Left cardiac atrium (tissue), 4 donors: Measurements from ENCODE around the gene STYXL2. TPM values are rescaled to one million over a fixed set of nuclear protein-coding genes. Genes with fewer than 3 reads are reported as not detected.

Experiments used
- ATAC-seq, 2 donors: fragments of 200-7000 bp; cut with Tn5 transposase; one replicate each; pipeline ENCODE4 v1.9.1; 2020; ENCODE audit warnings: mild to moderate bottlenecking in 2 of 2, moderate library complexity in 2 of 2
- DNase-seq: peaks from one replicate; pipeline ENCODE4 v3.0.0-alpha.2; 2020
- intact Hi-C, 2 donors: fragments of 100-400 bp; cut with DNase I; formaldehyde crosslinking; loops; one replicate each; pipeline versions ENCODE4 v1.14.1 to v1.15.1; 2022 to 2023
- total RNA-seq, 2 donors: library from RNA; stranded (reverse); fragmentation: NEBNext Ultra II Directional; extraction: Animal tissue kit (Norgen Biotek cat#: 25700); gene quantifications; one replicate each; pipeline ENCODE4 v1.2.1, GENCODE V29; 2021
- donor health status: DM: no; HTN: yes; CAD: no.
- donor health status: DM: no; HTN: yes; CAD: no; lungs with severe emphysema.
- donor health status: DM: yes; HTN: yes; CAD: no.
- donor health status: Dilated cardiomyopathy.

Gene STYXL2
- total RNA-seq, 2 donors from 2014 or later = 80.0 to 87.4 TPM

DNA sequence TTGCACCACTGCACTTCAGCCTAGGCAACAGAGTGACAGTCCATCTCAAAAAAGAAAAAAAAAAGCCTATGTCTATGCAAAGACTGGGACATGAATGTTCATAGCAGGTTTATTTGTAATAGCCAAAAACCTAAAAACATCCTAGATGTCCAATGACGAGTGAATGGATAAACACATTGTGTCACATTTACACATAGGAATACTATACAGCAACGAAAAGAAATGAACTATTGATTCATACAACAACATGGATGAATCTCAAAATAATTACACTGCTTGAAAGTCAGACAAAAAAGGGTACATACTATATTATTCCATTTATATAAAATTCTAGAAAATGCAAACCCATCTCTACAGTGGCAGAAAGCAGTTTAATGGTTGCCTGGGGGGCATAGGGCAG lies 7.9 kb downstream of the STYXL2 start:
- ATAC-seq (no peak), DNase-seq (no peak)
- intact Hi-C loops = no loop called here

DNA sequence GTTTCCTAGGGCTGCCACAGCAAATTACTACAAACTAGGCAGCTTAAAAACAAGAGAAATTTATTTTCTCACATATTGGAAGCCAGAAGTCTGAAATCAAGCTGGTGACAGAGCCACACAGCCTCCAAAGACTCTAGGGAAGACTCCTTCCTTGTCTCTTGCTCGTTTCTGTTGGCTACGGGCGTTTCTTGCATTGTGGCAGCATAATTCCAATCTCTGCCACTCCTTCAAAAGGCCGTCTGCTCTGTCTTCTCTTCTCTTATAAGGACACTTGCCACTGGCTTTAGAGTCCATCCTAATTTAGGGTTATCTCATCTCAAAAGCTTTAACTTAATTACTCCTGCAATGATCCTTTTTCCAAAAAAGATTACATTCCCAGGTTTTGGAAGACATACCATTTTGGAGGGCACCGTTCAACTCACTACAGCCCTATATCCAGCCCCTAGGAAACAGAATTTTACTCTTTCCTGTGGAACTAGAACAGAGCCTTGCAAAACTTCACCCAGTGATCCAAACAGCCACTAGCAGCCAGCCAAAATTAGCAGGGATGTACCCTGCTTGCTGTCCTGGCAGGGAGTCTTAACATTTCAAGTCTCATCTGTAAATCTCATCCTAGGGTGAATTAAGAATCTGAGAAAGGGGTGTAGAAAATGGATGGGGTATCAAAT lies 9.2 kb downstream of the STYXL2 start:
- DNase-seq = no peak
- no peak for ATAC-seq
- intact Hi-C loops = no loop called here

DNA sequence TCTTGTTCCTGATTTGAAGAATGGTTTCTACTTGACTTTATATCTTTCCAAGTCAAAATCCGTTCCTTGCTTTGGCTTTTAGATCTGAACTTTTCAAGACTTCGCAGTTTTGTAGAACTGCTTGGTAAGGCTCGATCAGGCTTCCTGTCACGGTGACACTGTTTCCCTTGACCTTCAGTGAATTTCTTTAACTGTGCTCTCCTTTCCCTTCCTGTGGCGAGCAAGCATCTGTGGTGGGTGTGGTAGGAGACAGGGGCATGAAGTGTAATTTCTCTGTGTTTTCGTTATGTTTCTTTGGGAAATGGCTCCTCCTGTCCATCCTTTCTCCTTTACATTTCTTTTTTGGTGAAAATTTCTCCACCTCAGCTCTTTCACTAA lies 10.4 kb downstream of the STYXL2 start:
- no peak for ATAC-seq
- intact Hi-C loops = no loop called here
- DNase-seq = no peak

DNA sequence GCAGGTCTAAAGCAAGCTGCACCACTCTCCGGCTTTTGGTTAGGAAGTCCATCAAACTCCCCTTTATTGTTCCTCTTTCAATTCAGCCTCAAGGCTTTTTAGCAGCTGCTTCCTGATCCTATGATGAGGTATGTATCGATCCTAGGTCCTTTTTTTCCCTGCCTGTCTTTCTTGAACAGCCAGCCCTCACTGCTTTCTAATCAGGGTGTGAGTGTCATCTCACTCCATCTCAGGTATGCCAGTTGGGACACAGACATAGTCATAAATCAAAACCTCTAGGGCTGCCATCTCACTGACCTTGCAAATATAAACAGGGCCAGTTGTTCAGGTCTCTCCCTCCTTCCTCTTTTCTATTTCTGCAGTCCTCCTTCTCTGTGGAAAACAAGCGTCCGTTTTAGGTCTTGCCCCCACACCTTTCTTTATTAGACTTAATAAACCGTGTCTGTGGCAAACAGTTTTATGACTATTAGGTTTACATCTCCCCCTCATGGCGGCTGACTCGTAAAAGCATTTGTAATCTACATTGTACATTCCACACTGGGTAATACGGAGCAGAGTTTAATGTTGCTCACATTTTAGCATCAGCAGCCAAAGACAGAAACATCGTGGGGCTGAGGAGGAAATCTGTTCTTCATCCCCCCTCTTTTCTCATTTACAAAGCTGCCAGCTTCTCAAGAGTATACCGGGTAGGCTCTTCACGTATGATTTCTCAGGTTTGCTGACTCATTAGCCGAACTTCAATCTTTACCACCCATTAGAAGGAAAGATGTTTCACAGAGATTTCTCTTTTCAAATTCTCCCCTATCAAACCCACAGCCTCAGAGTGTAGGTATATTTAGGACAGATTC lies 11.6 kb downstream of the STYXL2 start:
- no peak for ATAC-seq
- intact Hi-C loops = no loop called here
- no peak for DNase-seq

DNA sequence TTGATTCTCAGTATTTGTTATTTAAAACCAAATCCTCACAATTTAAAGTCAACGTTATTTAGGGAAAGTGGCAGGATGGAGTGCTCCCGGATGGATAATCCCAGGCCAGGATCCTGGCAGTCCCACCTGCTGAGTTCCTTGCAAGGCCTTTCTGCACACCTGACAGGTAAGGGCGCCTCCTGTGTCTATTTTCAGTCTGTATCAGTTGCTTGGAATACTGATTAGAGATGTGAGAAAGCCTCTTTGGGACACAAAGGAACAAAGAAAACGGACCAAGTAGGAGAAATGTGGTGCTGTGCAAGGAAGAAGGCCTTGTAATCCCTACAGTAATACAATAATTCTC lies 12.2 kb downstream of the STYXL2 start:
- DNase-seq (no peak), ATAC-seq (no peak)
- intact Hi-C loops = no loop called here

DNA sequence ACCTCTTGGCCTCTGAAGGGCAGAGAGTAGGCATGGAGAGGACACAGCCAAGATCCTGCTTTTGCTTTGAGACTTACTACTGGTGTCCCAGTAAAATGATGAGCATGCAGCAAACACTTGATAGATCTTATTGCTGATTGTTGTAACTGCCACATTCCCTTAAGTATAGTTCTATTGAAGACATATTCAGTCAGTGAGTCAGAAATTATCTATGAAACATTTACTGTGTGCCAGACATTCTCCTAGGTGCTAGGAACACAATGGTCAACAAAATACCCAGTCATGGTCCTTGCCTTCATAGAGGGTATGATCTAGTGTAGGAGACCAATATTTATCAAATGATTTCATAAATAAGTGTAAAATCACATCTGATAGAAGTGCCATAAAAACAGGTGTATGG lies 13.6 kb downstream of the STYXL2 start:
- no peak for DNase-seq
- ATAC-seq = peak in 1 of 2 donors; percentile 44
- intact Hi-C loops = no loop called here

DNA sequence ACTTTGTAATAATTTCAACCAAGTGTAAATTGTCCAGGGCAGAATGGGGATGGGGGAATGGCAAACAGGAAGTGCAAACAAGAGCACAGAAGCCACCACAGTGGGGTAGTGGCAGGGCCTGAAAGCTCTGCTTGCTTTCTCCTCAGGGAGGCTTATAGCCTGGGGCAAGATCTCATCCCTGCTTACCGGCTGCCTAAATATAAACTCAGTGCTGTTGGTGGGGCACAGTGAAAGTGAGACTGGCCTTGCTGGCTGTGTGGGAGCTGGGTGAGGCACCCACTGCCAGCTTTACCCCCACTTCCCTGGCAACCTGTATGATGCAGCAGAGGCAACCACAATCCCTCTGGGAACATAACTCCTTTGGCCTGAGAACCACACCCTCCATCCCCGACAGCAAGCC lies 15.2 kb downstream of the STYXL2 start:
- DNase-seq (no peak), ATAC-seq (peak; percentile 19 to 20)
- intact Hi-C loops = no loop called here

DNA sequence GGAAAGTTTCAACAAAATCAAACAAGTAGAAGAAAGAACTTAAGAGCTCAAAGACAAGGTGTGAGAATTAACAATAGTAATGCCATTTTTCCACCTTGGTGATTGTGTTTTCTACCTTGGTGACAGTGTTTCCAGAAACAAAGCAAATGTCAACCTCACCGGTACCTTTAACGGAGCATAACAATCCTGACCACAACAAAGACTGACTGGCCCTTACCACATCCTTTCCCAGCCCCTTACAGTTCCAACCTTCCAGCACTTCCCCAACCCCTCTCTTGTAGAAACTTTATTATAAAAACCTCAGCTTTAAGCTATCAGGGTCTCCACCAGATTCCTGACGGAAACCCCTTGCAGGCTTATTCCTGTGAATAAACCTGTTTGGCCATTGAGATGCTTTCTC lies 16.7 kb downstream of the STYXL2 start:
- ATAC-seq = no peak
- intact Hi-C loops = no loop called here

DNA sequence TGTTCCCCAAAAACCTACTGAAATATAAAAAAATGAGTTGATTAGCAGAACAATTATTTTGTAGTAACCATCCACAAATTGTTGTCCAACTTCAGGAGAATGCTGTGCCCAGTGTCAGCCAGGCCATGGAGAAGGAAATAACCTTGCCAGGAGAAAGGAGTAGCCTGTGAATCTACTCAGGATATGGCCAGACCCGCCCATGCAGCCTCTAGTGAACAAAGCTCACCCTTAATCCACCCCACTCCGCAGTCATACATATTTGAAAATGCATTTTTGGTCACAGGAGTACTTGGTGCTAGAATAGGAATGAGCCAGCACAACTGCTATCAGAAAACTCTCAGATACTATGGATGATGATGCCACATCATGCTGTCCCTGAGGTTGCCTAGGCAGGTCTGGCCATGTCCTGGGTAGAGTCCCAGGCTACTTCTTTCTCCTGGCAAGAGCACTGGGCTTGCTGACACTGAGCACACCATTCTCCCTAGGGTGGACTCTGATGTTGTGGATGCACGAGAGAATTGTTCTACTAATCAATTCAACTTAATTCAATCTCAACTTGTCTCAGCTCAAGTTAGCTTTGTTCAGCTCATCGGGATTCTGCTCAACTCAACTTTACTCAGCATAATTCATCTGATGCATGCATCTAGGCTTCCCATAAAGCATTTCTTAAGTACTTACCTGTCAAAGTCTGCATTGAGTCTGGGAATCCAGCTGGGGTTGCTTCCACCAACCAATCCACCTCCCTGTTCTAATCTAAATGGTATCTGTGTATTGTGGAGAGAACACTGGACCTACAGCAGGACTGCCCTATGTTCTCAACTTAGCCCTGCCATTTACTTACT lies 18.2 kb downstream of the STYXL2 start:
- DNase-seq (no peak), ATAC-seq (peak in 1 of 2 donors; percentile 14)
- intact Hi-C loops = no loop called here

More for the DNA sequence above, 16.7 kb downstream of the STYXL2 start:
- no peak for DNase-seq

DNA sequence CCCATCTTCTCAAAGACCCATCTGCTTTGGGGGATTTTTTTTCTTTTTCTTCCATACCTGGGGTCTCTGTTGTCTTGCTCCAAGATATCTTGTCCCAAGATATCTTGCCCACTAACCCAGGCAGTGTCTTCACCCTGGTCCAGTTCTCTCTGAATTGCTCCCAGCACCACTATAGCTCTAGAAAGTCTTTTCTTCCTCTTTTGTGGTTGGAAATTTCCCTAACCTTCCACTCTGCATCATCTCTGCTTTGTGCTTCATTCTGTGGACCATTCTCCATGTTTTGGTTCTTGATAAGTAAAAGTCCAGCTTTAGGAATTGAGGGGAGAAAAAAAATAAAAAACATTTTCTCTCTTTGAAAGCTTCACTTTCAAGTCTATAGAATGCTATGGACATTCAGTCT lies 20.9 kb downstream of the STYXL2 start:
- ATAC-seq (no peak), DNase-seq (no peak)
- intact Hi-C loops = no loop called here

DNA sequence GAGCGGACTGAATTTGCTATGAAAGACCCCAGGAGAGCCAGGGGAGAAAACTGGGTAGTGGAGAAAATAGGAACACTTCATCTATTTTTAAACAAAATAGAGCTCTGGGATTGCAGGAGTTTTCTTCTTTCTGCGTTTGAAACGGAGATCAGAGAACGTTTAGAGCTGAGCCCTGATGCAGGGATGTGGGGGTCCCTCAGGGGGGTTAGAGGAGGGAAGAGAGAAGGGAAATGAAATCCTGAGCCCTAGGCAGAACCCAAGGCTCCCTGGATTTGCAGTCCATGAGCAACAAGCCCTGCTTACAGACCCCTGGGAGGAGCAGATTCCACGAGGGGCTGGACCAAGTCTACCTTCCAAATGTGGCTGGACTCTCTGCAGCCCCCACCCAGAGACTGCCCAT lies 21.8 kb downstream of the STYXL2 start:
- DNase-seq = no peak
- no peak for ATAC-seq
- intact Hi-C loops = no loop called here

DNA sequence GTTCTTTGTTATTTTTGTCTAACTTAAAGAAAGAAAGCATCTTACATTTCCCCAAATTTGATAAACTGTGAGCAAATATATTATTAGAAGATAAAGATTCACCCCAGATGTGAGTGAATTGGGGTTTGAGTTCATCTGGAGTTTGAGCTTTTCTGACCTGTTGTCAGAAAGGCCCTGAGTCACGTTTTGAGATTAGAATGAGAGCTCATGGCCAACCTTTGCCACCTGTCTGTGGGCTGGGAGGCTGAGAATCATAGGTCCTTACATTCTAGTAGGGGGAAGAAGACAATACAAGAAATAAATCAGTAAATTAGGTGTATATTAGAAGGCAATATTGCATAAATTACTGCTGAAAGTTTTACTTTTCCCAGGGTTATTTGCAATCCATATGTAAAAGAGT lies 22.3 kb downstream of the STYXL2 start:
- DNase-seq = no peak
- no peak for ATAC-seq
- intact Hi-C loops = no loop called here

DNA sequence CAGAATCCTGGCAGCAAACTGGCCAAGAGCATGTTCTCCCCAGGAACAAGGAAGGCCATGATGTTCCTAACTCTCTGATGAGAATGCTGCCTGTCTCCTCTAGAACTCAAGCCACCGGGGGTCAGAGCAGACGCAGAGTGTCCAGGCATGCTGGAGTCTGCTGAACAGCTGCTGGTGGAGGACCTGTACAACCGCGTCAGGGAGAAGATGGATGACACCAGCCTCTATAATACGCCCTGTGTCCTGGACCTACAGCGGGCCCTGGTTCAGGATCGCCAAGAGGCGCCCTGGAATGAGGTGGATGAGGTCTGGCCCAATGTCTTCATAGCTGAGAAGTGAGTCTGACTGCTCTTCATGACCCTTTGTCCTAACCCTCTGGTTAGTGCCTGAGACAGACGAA lies 23.4 kb downstream of the STYXL2 start:
- intact Hi-C loops = no loop called here
- DNase-seq = no peak
- no peak for ATAC-seq

DNA sequence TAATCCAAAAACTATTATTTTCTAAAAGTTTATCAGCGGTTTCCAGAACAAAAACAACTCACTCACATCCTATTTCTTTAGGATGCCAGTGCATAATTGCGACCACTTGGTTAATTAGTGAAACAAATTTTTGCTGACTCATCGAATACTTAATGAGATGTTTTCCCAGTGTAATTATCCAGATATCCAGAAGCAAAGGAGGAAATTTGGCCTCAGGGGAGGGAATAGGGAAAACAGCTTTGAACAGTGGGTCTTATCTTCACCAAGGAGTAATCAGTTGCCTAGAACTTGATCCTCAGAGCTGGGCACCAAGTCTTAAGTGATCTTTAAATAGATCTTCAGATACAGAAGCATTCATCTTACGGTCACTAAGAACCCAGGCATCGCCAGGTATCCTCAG lies 24.3 kb downstream of the STYXL2 start:
- intact Hi-C loops = no loop called here
- ATAC-seq = no peak
- no peak for DNase-seq

DNA sequence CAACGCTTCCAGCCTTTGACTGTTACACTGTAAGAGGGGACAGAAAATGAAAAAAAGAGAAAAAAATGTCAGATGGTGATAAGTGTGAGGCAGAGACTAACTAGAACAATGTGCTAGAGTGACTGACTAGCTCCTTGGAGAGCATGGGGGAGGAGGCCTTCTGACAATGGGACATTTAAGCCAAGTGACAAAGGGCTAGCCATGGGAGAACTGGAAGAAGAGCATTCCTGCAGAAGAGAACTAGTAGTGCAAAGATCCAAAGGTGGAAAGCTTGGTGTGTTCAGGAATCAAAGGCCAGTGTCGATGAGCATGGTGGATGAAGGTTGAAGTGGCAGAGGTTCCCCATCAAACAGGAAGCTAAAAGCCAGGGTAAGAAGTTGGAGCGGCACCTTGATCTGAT lies 25.8 kb downstream of the STYXL2 start:
- ATAC-seq (no peak), DNase-seq (no peak)
- intact Hi-C loops = no loop called here

DNA sequence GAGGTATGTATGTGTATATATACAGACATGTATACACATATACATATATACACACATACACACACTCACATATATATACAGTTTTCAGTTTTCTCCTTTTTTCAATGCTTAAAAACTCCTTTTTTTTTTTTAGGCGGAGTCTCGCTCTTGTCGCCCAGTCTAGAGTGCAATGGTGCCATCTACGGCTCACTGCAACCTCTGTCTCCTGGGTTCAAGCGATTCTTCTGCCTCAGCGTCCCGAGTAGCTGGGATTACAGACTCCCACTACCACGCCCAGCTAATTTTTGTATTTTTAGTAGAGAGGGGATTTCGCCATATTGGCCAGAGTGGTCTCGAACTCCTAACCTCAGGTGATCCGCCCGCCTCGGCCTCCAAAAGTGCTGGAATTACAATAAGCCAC lies 27.0 kb downstream of the STYXL2 start:
- DNase-seq = no peak
- intact Hi-C loops = no loop called here
- ATAC-seq = no peak

DNA sequence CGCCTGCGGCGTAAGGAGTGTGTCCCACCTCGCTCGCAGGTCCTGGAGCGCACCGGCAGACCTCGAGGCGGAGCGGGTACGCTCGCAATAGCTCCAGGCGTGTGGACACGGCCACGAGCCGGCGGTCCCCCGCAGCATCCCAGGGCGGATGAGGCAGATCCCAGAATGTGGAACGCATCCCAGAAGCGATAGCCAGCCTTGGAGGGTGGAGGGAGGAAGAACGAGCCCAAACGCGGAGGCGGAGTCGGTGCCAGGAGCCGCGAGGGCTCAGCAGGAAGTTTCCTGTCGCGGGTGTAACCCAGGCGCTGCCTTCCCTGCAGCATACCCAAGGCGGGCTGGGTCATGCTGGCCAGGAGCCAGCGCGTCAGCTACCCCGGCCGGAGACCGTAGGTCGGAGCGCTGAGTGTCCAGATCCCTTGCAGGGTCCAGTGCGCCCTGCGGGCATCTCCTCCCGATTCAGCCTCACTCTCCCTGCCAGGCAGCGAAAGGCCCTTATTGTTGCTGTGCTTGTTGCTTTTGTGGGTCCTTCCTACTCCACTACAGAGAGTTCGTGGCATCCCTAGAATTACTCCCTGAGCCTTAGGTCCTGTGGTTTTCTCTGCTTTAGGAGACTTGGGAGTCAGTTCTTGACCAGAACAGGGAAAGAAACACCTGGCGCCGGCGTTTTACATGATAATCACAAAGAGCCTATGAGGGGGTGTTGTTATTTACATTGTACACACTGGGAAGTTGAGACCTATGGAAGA lies 27.7 kb downstream of the STYXL2 start:
- intact Hi-C loops = no loop called here
- ATAC-seq = peak; percentile 71 to 89
- peak; percentile 62 for DNase-seq

DNA sequence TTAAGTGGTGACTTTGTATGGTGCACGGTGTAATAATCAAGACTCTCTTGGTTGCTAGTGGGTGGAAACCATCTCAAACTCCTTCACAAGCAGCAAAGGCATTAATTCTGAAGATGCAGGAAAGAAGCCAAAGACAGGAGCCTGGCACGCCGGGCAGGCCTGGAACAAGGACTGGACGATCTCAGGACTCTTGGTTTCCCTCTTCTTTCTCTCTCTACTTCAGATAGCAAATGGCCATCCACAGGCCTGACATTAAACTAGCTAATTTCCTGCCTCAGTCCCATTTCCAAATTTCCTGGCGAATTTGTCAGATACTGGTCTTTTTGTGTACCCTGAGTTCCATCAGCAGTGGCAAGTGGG lies 28.2 kb downstream of the STYXL2 start:
- DNase-seq = no peak
- ATAC-seq = no peak
- intact Hi-C loops = no loop called here

DNA sequence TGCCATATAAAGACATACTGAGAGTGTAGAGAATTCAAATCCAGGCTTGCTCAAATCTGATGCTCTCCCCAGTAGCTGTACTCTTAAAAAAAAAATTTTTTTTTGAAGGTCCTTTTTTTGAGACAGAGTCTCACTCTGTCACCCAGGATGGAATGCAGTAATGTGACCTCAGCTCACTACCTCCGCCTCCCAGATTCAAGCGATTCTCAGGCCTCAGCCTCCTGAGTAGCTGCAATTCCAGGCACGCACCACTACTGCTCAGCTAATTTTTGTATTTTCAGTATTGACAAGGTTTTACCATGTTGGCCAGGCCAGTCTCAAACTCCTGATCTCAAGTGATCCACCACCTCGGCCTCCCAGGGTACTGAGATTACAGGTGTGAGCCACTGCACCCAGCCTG lies 28.7 kb downstream of the STYXL2 start:
- intact Hi-C loops = no loop called here
- ATAC-seq (no peak), DNase-seq (no peak)

DNA sequence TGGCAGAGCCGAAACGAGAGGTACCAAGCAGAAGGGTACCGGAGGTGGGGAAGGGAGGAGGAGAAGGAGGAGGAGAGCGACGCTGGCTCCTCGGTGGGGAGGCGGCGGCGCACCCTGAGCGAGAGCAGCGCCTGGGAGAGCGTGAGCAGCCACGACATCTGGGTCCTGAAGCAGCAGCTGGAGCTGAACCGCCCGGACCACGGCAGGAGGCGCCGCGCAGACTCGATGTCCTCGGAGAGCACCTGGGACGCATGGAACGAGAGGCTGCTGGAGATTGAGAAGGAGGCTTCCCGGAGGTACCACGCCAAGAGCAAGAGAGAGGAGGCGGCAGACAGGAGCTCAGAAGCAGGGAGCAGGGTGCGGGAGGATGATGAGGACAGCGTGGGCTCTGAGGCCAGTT lies 32.4 kb downstream of the STYXL2 start:
- ATAC-seq = no peak
- DNase-seq = no peak
- intact Hi-C loops = no loop called here
